GM23338 (cell line): ENCODE measurements around the gene PTAFR. TPM values are rescaled to one million over a fixed set of nuclear protein-coding genes. Genes with fewer than 3 reads are reported as not detected.

Experiments
- ATAC-seq: fragments of 200-7000 bp; cut with Tn5 transposase; 3 replicates; pipeline ENCODE4 v1.9.1; 2020
- DNase-seq: peaks from one replicate; pipeline ENCODE4 v3.0.0-alpha.2; 2015; ENCODE audit warnings: low spot score
- H2AFZ ChIP-seq: fragments of 200-600 bp; sonication (generic); 2 replicates; pipeline ENCODE4 v1.8.0; 2016; ENCODE audit warnings: antibody characterized with exemption, mild to moderate bottlenecking, moderate library complexity
- H3F3A ChIP-seq: fragments of 200-600 bp; sonication (generic); replicated peaks from 2 replicates; pipeline ENCODE4 v1.8.0; 2017; ENCODE audit warnings: antibody characterized with exemption, mixed run types, low read depth
- H3K27ac ChIP-seq: fragments of 200-600 bp; sonication (generic); 2 replicates; pipeline ENCODE4 v1.6.1; 2016; ENCODE audit warnings: low read depth
- H3K27me3 ChIP-seq: fragments of 200-600 bp; sonication (generic); 2 replicates; pipeline ENCODE4 v1.8.0; 2016; ENCODE audit warnings: mild to moderate bottlenecking, mixed run types, moderate library complexity; ENCODE audit not compliant: insufficient read depth
- H3K36me3 ChIP-seq: fragments of 200-600 bp; sonication (generic); 2 replicates; pipeline ENCODE4 v1.8.0; 2016; ENCODE audit warnings: mild to moderate bottlenecking; ENCODE audit not compliant: insufficient read depth
- H3K4me1 ChIP-seq: fragments of 200-600 bp; sonication (generic); 2 replicates; pipeline ENCODE4 v1.8.0; 2016; ENCODE audit warnings: mild to moderate bottlenecking, moderate library complexity; ENCODE audit not compliant: insufficient read depth
- H3K4me2 ChIP-seq: fragments of 200-600 bp; sonication (generic); 2 replicates; pipeline ENCODE4 v1.7.1; 2017; ENCODE audit warnings: mixed run types
- H3K4me3 ChIP-seq: fragments of 200-600 bp; sonication (generic); 2 replicates; pipeline ENCODE4 v1.6.1; 2016; ENCODE audit warnings: mixed run types
- H3K79me2 ChIP-seq: fragments of 200-600 bp; sonication (generic); replicated peaks from 2 replicates; pipeline ENCODE4 v1.8.0; 2017; ENCODE audit warnings: mild to moderate bottlenecking; ENCODE audit not compliant: insufficient read depth
- H3K9me2 ChIP-seq: fragments of 200-600 bp; sonication (generic); 2 replicates; pipeline ENCODE4 v1.8.0; 2017; ENCODE audit not compliant: insufficient read depth
- H4K20me1 ChIP-seq: fragments of 200-600 bp; sonication (generic); replicated peaks from 2 replicates; pipeline ENCODE4 v1.8.0; 2017; ENCODE audit warnings: mild to moderate bottlenecking; ENCODE audit not compliant: insufficient read depth
- H3K27ac Mint-ChIP-seq: 2 replicates; pipeline ENCODE4 v1.8.0; 2020; ENCODE audit warnings: inconsistent platforms, mild to moderate bottlenecking, moderate library complexity, mixed read lengths
- H3K27me3 Mint-ChIP-seq: 3 replicates; pipeline ENCODE4 v1.8.0; 2022; ENCODE audit warnings: low read depth, mild to moderate bottlenecking, moderate library complexity, mixed read lengths, inconsistent platforms; ENCODE audit not compliant: insufficient read depth, poor library complexity
- H3K36me3 Mint-ChIP-seq: 3 replicates; pipeline ENCODE4 v1.8.0; 2021; ENCODE audit warnings: low read depth, mild to moderate bottlenecking, inconsistent platforms, moderate library complexity, mixed read lengths
- H3K4me1 Mint-ChIP-seq: 3 replicates; pipeline ENCODE4 v1.8.0; 2020; ENCODE audit warnings: mild to moderate bottlenecking, inconsistent platforms, mixed read lengths
- H3K4me3 Mint-ChIP-seq: 3 replicates; pipeline ENCODE4 v1.8.0; 2021; ENCODE audit warnings: moderate library complexity, mild to moderate bottlenecking, inconsistent platforms, mixed read lengths
- H3K9me3 Mint-ChIP-seq: 3 replicates; pipeline ENCODE4 v1.8.0; 2020; ENCODE audit warnings: moderate library complexity, mild to moderate bottlenecking, inconsistent platforms, mixed read lengths
- CREB1 ChIP-seq: fragments of 250-450 bp; sonication (Bioruptor Pico); IDR thresholded peaks from 2 replicates; pipeline ENCODE4 v1.5.0; 2020; ENCODE audit warnings: low read depth, mild to moderate bottlenecking, moderate library complexity
- EZH2 ChIP-seq: fragments of 200-600 bp; sonication (generic); IDR thresholded peaks from one replicate; pipeline ENCODE4 v1.8.0; 2017; ENCODE audit warnings: antibody characterized with exemption, mild to moderate bottlenecking, low read depth; ENCODE audit not compliant: unreplicated experiment
- ZNF331 ChIP-seq: fragments of 250-450 bp; sonication (Bioruptor Pico); IDR thresholded peaks from 2 replicates; pipeline ENCODE4 v1.5.0; 2020; ENCODE audit warnings: low read depth, mild to moderate bottlenecking, moderate library complexity
- polyA plus RNA-seq: library from polyadenylated mRNA; unstranded; fragments of >200 nt; fragmentation: Nextera tagmentation; extraction: Ambion mirVana; gene quantifications from 2 replicates; pipeline ENCODE4 v1.2.1, GENCODE V29; 2016
- total RNA-seq: library from RNA; depleted of rRNA; stranded (reverse); fragments of >200 nt; shearing (Covaris generic); gene quantifications from 2 replicates; pipeline ENCODE4 v1.2.3, GENCODE V29; 2014
- TF ChIP-seq, protein P1 (sequence below): fragments of 250-450 bp; sonication (Bioruptor Pico); IDR thresholded peaks from 2 replicates; pipeline ENCODE4 v1.5.0; 2020; ENCODE audit warnings: mild to moderate bottlenecking, moderate library complexity
- TF ChIP-seq, protein P2 (sequence below): IDR thresholded peaks from 2 replicates; pipeline ENCODE4 v1.6.1; 2016; ENCODE audit warnings: antibody characterized with exemption

PTAFR gene
- total and polyA plus RNA-seq, 2 experiments from 2014 or later, result 0.29 to 0.76 TPM

DNA sequence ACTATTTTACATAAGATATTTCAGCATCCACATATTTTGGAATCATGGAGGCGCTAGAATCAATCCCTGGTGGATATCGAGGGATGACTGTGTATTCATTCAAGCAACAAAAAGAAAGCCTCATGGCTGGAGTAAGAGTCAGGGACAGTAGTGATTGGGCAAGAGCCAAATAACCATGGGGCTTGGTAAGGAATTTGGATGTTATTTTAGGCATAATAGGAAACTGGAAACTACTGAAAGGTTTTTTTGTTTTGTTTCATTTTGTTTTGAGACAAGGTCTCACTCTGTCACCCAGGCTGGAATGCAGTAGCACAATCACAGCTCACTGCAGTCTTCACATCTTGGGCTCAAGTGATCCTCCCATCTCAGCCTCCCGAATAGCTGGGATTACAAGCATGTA, 54.3 kb downstream of the PTAFR start (continued):
- TF ChIP-seq, protein P1, sequence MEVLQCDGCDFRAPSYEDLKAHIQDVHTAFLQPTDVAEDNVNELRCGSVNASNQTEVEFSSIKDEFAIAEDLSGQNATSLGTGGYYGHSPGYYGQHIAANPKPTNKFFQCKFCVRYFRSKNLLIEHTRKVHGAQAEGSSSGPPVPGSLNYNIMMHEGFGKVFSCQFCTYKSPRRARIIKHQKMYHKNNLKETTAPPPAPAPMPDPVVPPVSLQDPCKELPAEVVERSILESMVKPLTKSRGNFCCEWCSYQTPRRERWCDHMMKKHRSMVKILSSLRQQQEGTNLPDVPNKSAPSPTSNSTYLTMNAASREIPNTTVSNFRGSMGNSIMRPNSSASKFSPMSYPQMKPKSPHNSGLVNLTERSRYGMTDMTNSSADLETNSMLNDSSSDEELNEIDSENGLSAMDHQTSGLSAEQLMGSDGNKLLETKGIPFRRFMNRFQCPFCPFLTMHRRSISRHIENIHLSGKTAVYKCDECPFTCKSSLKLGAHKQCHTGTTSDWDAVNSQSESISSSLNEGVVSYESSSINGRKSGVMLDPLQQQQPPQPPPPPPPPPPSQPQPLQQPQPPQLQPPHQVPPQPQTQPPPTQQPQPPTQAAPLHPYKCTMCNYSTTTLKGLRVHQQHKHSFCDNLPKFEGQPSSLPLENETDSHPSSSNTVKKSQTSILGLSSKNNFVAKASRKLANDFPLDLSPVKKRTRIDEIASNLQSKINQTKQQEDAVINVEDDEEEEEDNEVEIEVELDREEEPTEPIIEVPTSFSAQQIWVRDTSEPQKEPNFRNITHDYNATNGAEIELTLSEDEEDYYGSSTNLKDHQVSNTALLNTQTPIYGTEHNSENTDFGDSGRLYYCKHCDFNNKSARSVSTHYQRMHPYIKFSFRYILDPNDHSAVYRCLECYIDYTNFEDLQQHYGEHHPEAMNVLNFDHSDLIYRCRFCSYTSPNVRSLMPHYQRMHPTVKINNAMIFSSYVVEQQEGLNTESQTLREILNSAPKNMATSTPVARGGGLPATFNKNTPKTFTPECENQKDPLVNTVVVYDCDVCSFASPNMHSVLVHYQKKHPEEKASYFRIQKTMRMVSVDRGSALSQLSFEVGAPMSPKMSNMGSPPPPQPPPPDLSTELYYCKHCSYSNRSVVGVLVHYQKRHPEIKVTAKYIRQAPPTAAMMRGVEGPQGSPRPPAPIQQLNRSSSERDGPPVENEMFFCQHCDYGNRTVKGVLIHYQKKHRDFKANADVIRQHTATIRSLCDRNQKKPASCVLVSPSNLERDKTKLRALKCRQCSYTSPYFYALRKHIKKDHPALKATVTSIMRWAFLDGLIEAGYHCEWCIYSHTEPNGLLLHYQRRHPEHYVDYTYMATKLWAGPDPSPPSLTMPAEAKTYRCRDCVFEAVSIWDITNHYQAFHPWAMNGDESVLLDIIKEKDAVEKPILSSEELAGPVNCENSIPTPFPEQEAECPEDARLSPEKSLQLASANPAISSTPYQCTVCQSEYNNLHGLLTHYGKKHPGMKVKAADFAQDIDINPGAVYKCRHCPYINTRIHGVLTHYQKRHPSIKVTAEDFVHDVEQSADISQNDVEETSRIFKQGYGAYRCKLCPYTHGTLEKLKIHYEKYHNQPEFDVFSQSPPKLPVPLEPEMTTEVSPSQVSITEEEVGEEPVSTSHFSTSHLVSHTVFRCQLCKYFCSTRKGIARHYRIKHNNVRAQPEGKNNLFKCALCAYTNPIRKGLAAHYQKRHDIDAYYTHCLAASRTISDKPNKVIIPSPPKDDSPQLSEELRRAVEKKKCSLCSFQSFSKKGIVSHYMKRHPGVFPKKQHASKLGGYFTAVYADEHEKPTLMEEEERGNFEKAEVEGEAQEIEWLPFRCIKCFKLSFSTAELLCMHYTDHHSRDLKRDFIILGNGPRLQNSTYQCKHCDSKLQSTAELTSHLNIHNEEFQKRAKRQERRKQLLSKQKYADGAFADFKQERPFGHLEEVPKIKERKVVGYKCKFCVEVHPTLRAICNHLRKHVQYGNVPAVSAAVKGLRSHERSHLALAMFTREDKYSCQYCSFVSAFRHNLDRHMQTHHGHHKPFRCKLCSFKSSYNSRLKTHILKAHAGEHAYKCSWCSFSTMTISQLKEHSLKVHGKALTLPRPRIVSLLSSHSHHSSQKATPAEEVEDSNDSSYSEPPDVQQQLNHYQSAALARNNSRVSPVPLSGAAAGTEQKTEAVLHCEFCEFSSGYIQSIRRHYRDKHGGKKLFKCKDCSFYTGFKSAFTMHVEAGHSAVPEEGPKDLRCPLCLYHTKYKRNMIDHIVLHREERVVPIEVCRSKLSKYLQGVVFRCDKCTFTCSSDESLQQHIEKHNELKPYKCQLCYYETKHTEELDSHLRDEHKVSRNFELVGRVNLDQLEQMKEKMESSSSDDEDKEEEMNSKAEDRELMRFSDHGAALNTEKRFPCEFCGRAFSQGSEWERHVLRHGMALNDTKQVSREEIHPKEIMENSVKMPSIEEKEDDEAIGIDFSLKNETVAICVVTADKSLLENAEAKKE (CRISPR knock-in tag), result no peak

DNA sequence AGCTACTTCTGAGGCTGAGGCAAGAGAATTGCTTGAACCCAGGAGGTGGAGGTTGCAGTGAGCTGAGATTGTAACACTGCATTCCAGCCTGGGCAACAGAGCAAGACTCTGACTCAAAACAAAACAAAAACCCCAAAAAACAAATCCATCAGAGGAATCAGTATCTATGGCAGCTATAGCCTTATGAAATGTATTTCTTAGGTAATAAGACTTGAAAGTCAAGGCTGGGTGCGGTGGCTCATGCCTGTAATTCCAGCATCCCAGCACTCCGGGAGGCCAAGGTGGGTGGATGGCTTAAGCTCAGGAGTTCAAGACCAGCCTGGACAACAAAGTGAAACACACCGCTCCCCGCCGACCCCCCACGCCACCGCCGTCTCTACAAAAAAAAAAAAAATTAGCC, 56.9 kb downstream of the PTAFR start:
- no peaks in the 10 kb centered on the region for H3F3A ChIP-seq
- Mint-ChIP-seq H3K9me3 (no peaks in the 10 kb centered on the region), H3K27ac (no peak overlapping the region), H3K4me3 (no peak overlapping the region), H3K27me3 (peaks cover 3% of the 10 kb centered on the region), H3K36me3 (no peaks in the 10 kb centered on the region), H3K4me1 (no peaks in the 10 kb centered on the region)
- no peaks in the 10 kb centered on the region for H3K9me2 ChIP-seq
- H3K79me2 ChIP-seq, result no peaks in the 10 kb centered on the region
- no peaks in the 10 kb centered on the region for H4K20me1 ChIP-seq
- no peak overlapping the region for H3K4me3 ChIP-seq
- H3K4me1 ChIP-seq, result no peaks in the 10 kb centered on the region
- DNase-seq (no peak), ATAC-seq (no peak)
- TF ChIP-seq, protein P1 (CRISPR knock-in tag), result no peak
- TF ChIP-seq EZH2 (no peak), CREB1 (CRISPR knock-in tag) (no peak), ZNF331 (CRISPR knock-in tag) (no peak)
- TF ChIP-seq, protein P2, sequence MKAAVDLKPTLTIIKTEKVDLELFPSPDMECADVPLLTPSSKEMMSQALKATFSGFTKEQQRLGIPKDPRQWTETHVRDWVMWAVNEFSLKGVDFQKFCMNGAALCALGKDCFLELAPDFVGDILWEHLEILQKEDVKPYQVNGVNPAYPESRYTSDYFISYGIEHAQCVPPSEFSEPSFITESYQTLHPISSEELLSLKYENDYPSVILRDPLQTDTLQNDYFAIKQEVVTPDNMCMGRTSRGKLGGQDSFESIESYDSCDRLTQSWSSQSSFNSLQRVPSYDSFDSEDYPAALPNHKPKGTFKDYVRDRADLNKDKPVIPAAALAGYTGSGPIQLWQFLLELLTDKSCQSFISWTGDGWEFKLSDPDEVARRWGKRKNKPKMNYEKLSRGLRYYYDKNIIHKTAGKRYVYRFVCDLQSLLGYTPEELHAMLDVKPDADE, result no peak
- H3K4me2 ChIP-seq, result no peak overlapping the region
- no peak overlapping the region for H3K27ac ChIP-seq
- no peak overlapping the region for H2AFZ ChIP-seq
- no peaks in the 10 kb centered on the region for H3K27me3 ChIP-seq
- H3K36me3 ChIP-seq, result no peaks in the 10 kb centered on the region
